ENCODE measurements around the gene H3-3A.

DNA sequence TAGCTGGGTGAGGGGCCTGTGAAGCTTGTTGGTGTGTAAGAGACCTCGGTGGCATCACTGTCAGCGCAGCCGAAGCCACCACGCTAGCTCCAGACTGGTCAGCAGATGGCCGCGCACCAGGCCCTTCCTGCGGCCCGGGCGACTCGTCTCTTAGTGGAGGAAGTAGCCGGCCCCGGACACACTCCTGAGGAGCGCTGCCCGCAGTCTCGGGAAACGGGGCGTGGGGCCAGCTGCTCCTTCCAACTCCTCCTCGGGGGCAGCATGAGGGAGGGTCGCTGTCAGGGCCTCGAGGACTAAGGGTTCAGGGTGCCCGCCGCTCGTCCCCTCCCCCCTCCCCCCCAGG lies 20.4 kb downstream of the H3-3A start:
- TF ChIP-seq TAF1 (IDR thresholded peaks at IDR 0.05; ENCODE audit: low read depth, low read length) = no peak
- TF ChIP-seq POLR2AphosphoS5 (IDR thresholded peaks at IDR 0.05; ENCODE audit: low read depth, low read length) = no peak
